Activated T-helper 17 cell treated with anti-CD3 and anti-CD28 coated beads, Interleukin-2, amount 50 U/mL, for 72 hours (primary cell): ENCODE measurements around the gene SEPTIN3. TPM values are rescaled to one million over a fixed set of nuclear protein-coding genes. Genes with fewer than 3 reads are reported as not detected.
A peak's percentile ranks its signal among the peaks of the same experiment; 100 is the strongest.

Experiments used
- ATAC-seq: fragments of 150-1000 bp; cut with Tn5 transposase; replicated peaks from 2 replicates; pipeline ENCODE4 v1.10.0; 2021; ENCODE audit warnings: mild to moderate bottlenecking, moderate library complexity
- H3K27ac Mint-ChIP-seq: one replicate; pipeline ENCODE4 v1.8.0; 2022; ENCODE audit warnings: mixed read lengths
- H3K27me3 Mint-ChIP-seq: one replicate; pipeline ENCODE4 v1.8.0; 2022; ENCODE audit warnings: mixed read lengths
- H3K36me3 Mint-ChIP-seq: one replicate; pipeline ENCODE4 v1.8.0; 2022; ENCODE audit warnings: low read depth, mild to moderate bottlenecking, mixed read lengths
- H3K4me1 Mint-ChIP-seq: one replicate; pipeline ENCODE4 v1.8.0; 2022; ENCODE audit warnings: mixed read lengths
- H3K4me3 Mint-ChIP-seq: one replicate; pipeline ENCODE4 v1.8.0; 2022; ENCODE audit warnings: mild to moderate bottlenecking, mixed read lengths
- H3K9me3 Mint-ChIP-seq: one replicate; pipeline ENCODE4 v1.8.0; 2022; ENCODE audit warnings: mixed read lengths
- total RNA-seq, 2 donors: library from RNA; stranded (reverse); gene quantifications; one replicate each; pipeline ENCODE4 v1.2.3, GENCODE V29; 2022

The SEPTIN3 gene
- total RNA-seq, 2 donors from 2014 or later: 2.1 to 4.1 TPM

DNA sequence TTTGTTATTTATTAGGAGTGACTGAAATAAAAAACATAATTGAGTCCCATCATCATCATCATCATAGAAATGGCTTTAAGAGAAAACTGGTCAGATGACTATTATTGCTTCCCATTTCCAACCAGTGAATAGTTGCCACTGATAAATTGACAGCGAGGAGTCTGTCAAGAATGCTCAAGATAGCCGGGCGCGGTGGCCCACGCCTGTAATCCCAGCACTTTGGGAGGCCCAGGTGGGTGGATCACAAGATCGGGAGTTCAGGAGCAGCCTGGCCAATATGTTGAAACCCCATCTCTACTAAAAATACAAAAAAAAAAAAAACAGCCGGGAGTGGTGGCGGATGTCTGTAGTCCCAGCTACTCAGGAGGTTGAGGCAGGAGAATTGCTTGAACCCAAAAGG is 31.2 kb downstream of the SEPTIN3 start:
- ATAC-seq: no peak
- Mint-ChIP-seq H3K36me3 (peaks cover 6% of the 10 kb centered on the region), H3K4me1 (peaks cover 16% of the 10 kb centered on the region), H3K27me3 (no peaks in the 10 kb centered on the region), H3K9me3 (no peaks in the 10 kb centered on the region), H3K27ac (no peak overlapping the region), H3K4me3 (peak overlapping the region; percentile 86)

DNA sequence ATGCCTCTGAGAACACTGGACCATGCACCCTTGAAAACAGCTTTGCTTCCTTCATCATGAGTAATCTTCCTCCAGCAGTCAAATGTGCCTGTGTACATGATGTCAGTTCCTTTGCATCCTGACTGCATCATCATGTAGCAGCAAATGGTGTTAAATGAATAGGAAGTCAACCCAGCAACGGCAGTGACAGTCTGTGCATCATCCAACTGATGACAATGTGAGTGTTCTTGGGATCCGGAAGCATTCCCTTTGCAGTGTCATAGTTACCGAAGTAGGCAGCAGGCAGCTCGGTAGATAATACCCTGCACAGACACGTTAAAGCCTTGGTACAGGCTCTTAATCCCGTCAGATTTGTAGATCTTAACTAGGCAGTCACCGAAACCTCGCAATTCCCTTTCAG is 31.9 kb downstream of the SEPTIN3 start:
- no peaks in the 10 kb centered on the region for H3K27me3 Mint-ChIP-seq
- H3K4me3 Mint-ChIP-seq: no peak overlapping the region
- no peak overlapping the region for H3K27ac Mint-ChIP-seq
- no peaks in the 10 kb centered on the region for H3K9me3 Mint-ChIP-seq
- peaks cover 6% of the 10 kb centered on the region for H3K36me3 Mint-ChIP-seq
- ATAC-seq: no peak
- peaks cover 16% of the 10 kb centered on the region for H3K4me1 Mint-ChIP-seq

DNA sequence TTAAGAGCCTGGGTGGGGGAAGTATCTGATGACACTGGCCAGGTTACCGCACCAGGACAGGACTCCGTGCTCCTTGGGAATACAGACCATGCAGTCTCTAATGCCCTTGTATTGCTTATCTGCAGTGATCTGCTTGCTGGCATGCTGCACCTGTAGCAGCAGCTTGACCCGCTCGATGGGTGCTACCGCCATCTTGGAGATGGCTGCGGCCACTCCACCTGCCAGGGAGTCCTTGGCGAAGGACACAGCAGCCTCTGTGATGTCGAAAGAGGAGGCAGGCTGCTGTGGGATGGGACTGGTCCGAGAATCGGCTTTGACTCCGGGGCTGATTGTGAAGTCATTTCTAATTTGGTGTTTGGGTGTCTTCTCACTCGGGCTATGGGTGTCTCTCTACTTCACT is 32.5 kb downstream of the SEPTIN3 start:
- Mint-ChIP-seq H3K9me3 (no peaks in the 10 kb centered on the region), H3K27ac (no peak overlapping the region), H3K4me1 (peaks cover 16% of the 10 kb centered on the region), H3K36me3 (peaks cover 6% of the 10 kb centered on the region), H3K4me3 (no peak overlapping the region), H3K27me3 (no peaks in the 10 kb centered on the region)
- no peak for ATAC-seq

DNA sequence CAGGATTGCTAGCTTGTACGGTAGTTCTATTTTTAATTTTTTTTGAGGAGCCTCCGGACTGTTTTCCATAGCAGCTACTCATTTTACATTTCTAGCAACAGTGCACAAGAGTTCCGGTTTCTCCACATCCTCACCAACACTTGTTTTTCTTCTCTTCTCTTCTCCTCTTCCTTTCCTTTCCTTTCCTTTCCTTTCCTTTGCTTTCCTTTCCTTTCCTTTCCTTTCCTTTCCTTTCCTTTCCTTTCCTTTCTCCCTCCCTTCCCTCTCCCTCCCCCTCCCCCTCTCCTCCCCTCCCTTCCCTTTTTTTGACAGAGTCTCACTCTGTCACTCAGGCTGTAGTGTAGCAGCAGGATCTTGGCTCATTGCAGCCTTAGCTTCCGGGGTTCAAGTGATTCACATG is 38.7 kb downstream of the SEPTIN3 start:
- Mint-ChIP-seq H3K9me3 (peaks cover 6% of the 10 kb centered on the region), H3K27me3 (no peaks in the 10 kb centered on the region), H3K36me3 (no peaks in the 10 kb centered on the region), H3K4me3 (no peak overlapping the region), H3K4me1 (no peaks in the 10 kb centered on the region), H3K27ac (no peak overlapping the region)
- no peak for ATAC-seq

DNA sequence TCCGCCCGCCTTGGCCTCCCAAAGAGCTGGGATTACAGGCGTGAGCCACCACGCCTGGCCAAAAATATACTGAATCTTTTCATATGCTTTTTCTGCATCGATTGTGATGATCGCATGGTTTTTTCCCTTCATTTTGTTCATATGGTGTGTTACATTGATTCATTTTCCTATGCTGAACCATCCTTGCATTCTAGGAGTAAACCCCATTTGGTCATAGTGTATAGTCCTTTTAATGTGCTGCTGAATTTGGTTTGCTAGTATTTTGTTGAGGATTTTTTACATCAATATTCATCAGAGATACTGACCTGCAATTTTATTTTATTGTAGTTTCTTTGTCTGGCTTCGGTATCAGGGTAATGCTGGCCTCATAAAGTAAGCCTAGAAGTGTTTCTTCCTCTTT is 41.5 kb downstream of the SEPTIN3 start:
- no peak overlapping the region for H3K4me3 Mint-ChIP-seq
- H3K9me3 Mint-ChIP-seq: peaks cover 6% of the 10 kb centered on the region
- no peaks in the 10 kb centered on the region for H3K36me3 Mint-ChIP-seq
- H3K4me1 Mint-ChIP-seq: peaks cover 5% of the 10 kb centered on the region
- ATAC-seq: no peak
- H3K27me3 Mint-ChIP-seq: peaks cover 4% of the 10 kb centered on the region
- no peak overlapping the region for H3K27ac Mint-ChIP-seq

DNA sequence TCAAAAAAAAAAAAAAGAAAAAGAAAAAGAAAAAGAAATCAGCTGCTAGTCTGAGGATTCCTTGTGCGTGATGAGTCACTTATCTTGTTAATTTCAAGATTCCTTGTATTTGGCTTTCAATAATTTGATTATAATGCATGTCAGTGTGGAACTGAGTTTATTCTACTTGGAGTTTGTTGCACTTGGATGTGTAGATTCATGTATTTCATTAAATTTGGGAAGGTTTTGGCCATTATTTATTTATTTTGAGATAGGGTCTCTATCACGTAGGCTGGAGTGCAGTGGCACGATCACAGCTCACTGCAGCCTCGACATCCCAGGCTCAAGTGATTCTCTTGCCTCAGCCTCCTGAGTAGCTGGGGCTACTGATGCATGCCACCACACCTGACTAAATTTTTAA is 44.1 kb downstream of the SEPTIN3 start:
- Mint-ChIP-seq H3K4me3 (no peak overlapping the region), H3K27ac (no peak overlapping the region), H3K36me3 (no peaks in the 10 kb centered on the region), H3K9me3 (peaks cover 6% of the 10 kb centered on the region), H3K27me3 (peaks cover 14% of the 10 kb centered on the region), H3K4me1 (peaks cover 8% of the 10 kb centered on the region)
- no peak for ATAC-seq

DNA sequence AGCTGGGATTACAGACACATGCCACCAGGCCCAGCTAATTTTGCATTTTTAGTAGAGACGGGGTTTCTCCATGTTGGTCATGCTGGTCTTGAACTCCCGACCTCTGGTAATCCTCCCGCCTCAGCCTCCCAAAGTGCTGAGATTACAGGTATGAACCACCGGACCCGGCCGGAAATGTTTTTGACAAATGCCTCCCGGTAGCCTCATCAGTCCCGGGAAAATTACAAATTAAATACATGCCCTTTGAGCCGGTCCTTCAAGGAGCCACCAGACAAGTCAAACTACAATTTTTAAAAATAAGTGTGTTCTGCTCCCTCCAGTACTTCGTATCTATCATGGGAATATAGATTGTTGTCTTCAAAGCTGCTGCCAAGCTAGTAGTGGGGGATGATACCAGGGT is 46.9 kb downstream of the SEPTIN3 start:
- ATAC-seq: no peak
- Mint-ChIP-seq H3K4me1 (peaks cover 8% of the 10 kb centered on the region), H3K36me3 (no peaks in the 10 kb centered on the region)

DNA sequence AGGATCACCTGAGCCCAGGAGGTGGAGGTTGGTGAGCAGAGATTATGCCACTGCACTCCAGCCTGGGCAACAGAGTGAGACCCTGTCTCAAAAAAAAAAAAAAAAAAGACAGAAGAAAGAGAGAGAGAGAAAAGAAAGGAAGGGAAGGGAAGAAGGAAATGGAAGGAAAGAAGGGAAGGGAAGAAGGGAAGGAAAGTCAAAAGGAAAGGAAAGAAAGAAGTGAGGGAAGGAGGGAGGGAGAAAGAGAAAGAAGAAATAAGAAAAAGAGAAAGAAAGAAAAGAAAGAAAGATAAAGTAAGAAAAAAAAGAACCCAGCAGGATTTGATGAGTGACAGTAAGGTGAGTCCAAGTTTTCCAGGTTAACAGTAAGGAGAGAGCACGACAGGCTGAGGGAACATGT is 49.0 kb downstream of the SEPTIN3 start:
- H3K27me3 Mint-ChIP-seq: peaks cover 17% of the 10 kb centered on the region
- peaks cover 13% of the 10 kb centered on the region for H3K4me1 Mint-ChIP-seq
- ATAC-seq: no peak
- no peaks in the 10 kb centered on the region for H3K9me3 Mint-ChIP-seq
- H3K36me3 Mint-ChIP-seq: no peaks in the 10 kb centered on the region
- no peak overlapping the region for H3K4me3 Mint-ChIP-seq
- H3K27ac Mint-ChIP-seq: peak overlapping the region; percentile 11

More for the DNA sequence above, 46.9 kb downstream of the SEPTIN3 start:
- no peak overlapping the region for H3K27ac Mint-ChIP-seq
- peaks cover 17% of the 10 kb centered on the region for H3K27me3 Mint-ChIP-seq
- H3K9me3 Mint-ChIP-seq: no peaks in the 10 kb centered on the region
- H3K4me3 Mint-ChIP-seq: no peak overlapping the region

Other genes with a start within 250 kb of the SEPTIN3 start
- 10 to 100 TPM; 21.6 to 22.3 TPM for gene CCDC134, start 168.8 kb upstream of the SEPTIN3 start, total RNA-seq
- 100 to 1,000 TPM; 126 to 162 TPM for gene SREBF2, start 136.3 kb upstream of the SEPTIN3 start, total RNA-seq
- 1 to 10 TPM in 1 of 2 donors, not detected in 1; 2.8 TPM for gene SHISA8, start 54.4 kb upstream of the SEPTIN3 start, total RNA-seq
- 1 to 10 TPM; 2.7 to 7.7 TPM for gene TNFRSF13C, start 42.6 kb upstream of the SEPTIN3 start, total RNA-seq
- gene CENPM, start 22.3 kb upstream of the SEPTIN3 start, total RNA-seq: 10 to 100 TPM; 62.3 to 90.5 TPM
- gene WBP2NL, start 29.3 kb downstream of the SEPTIN3 start, total RNA-seq: 1 to 10 TPM in 1 of 2 donors, under 1 TPM in 1; 0.50 to 2.1 TPM
- 10 to 100 TPM; 30.7 to 34.8 TPM for gene NAGA, start 101.4 kb downstream of the SEPTIN3 start, total RNA-seq
- 1 to 10 TPM; 2.5 to 3.4 TPM for gene PHETA2, start 104.8 kb downstream of the SEPTIN3 start, total RNA-seq
- 10 to 100 TPM; 34.7 to 66.2 TPM for gene SMDT1, start 110.3 kb downstream of the SEPTIN3 start, total RNA-seq
- gene NDUFA6, start 121.3 kb downstream of the SEPTIN3 start, total RNA-seq: 10 to 100 TPM; 59.1 to 81.7 TPM
- 1 to 10 TPM; 5.5 to 6.3 TPM for gene CYP2D6, start 161.4 kb downstream of the SEPTIN3 start, total RNA-seq